MM.1S (cell line): ENCODE data around the gene RGMA.
A peak's percentile ranks its signal among the peaks of the same experiment; 100 is the strongest.

Experiments used
- DNase-seq: peaks from one replicate; pipeline ENCODE4 v3.0.0-alpha.2; 2015
- H2AFZ ChIP-seq: fragments of 300-600 bp; sonication (generic); 2 replicates; pipeline ENCODE4 v1.6.0; 2016; ENCODE audit warnings: antibody characterized with exemption, low read length
- H3F3A ChIP-seq: fragments of 300-600 bp; sonication (generic); 2 replicates; pipeline ENCODE4 v1.6.1; 2016; ENCODE audit warnings: mild to moderate bottlenecking, antibody characterized with exemption, low read length, moderate library complexity, mixed read lengths; ENCODE audit not compliant: insufficient read depth
- H3K27ac ChIP-seq: fragments of 300-600 bp; sonication (generic); 2 replicates; pipeline ENCODE4 v1.5.1; 2016; ENCODE audit warnings: mild to moderate bottlenecking, low read length
- H3K27me3 ChIP-seq: fragments of 300-600 bp; sonication (generic); replicated peaks from 2 replicates; pipeline ENCODE4 v1.6.0; 2016; ENCODE audit warnings: low read length; ENCODE audit not compliant: insufficient read depth
- H3K36me3 ChIP-seq: fragments of 300-600 bp; sonication (generic); replicated peaks from 2 replicates; pipeline ENCODE4 v1.6.1; 2016; ENCODE audit warnings: mild to moderate bottlenecking, low read length, mixed read lengths; ENCODE audit not compliant: insufficient read depth
- H3K4me1 ChIP-seq: fragments of 300-600 bp; sonication (generic); 2 replicates; pipeline ENCODE4 v1.6.1; 2016; ENCODE audit warnings: low read length, mixed read lengths
- H3K4me2 ChIP-seq: fragments of 300-600 bp; sonication (generic); 2 replicates; pipeline ENCODE4 v1.6.0; 2016; ENCODE audit warnings: low read depth, low read length
- H3K4me3 ChIP-seq: fragments of 300-600 bp; sonication (generic); 2 replicates; pipeline ENCODE4 v1.5.1; 2016; ENCODE audit warnings: low read length, mixed read lengths
- H3K79me2 ChIP-seq: fragments of 300-600 bp; sonication (generic); 2 replicates; pipeline ENCODE4 v1.6.1; 2016; ENCODE audit warnings: mixed run types, low read length, mixed read lengths
- H3K9ac ChIP-seq: fragments of 300-600 bp; sonication (generic); 2 replicates; pipeline ENCODE4 v1.6.1; 2016; ENCODE audit warnings: low read length, mixed read lengths
- H3K9me2 ChIP-seq: fragments of 300-600 bp; sonication (generic); replicated peaks from 2 replicates; pipeline ENCODE4 v1.6.1; 2016; ENCODE audit warnings: mild to moderate bottlenecking, low read length, mixed read lengths; ENCODE audit not compliant: insufficient read depth
- H3K9me3 ChIP-seq: fragments of 300-600 bp; sonication (generic); replicated peaks from 2 replicates; pipeline ENCODE4 v1.6.1; 2016; ENCODE audit warnings: mild to moderate bottlenecking, low read length, mixed read lengths; ENCODE audit not compliant: insufficient read depth
- H4K20me1 ChIP-seq: fragments of 300-600 bp; sonication (generic); 2 replicates; pipeline ENCODE4 v1.6.1; 2016; ENCODE audit warnings: mild to moderate bottlenecking, low read length, moderate library complexity, mixed read lengths; ENCODE audit not compliant: insufficient read depth
- EZH2 ChIP-seq: fragments of 300-600 bp; sonication (generic); optimal IDR thresholded peaks from 2 replicates; pipeline ENCODE3; 2017; ENCODE audit warnings: low read depth, mild to moderate bottlenecking, antibody characterized with exemption, low read length, mixed read lengths
- EZH2phosphoT487 ChIP-seq: fragments of 300-600 bp; sonication (generic); IDR thresholded peaks from 2 replicates; pipeline ENCODE4 v1.6.1; 2018; ENCODE audit warnings: antibody characterized with exemption, low read length
- TF ChIP-seq, protein P1 (sequence below): fragments of 300-600 bp; sonication (generic); IDR thresholded peaks from 2 replicates; pipeline ENCODE4 v1.5.1; 2016; ENCODE audit warnings: antibody characterized with exemption, low read length, mixed read lengths

RGMA gene

DNA sequence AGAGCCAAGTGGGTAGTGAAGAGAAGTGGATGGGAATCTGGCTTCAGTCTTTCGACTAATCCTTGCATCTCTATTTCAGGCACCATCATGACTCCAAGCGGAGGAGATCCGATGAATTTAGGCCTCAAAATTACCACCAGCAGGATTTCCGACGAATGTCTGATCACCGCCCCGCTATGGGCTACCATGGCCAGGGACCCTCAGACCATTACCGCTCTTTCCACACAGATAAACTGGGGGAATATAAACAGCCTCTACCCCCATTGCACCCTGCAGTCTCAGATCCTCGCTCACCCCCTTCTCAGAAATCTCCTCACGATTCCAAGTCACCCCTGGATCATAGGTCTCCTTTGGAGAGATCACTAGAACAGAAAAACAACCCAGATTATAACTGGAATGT, 64.7 kb downstream of the RGMA start:
- Histone ChIP-seq H3K4me1 (peaks cover 21% of the 10 kb centered on the region), H3K36me3 (peaks cover 21% of the 10 kb centered on the region)

DNA sequence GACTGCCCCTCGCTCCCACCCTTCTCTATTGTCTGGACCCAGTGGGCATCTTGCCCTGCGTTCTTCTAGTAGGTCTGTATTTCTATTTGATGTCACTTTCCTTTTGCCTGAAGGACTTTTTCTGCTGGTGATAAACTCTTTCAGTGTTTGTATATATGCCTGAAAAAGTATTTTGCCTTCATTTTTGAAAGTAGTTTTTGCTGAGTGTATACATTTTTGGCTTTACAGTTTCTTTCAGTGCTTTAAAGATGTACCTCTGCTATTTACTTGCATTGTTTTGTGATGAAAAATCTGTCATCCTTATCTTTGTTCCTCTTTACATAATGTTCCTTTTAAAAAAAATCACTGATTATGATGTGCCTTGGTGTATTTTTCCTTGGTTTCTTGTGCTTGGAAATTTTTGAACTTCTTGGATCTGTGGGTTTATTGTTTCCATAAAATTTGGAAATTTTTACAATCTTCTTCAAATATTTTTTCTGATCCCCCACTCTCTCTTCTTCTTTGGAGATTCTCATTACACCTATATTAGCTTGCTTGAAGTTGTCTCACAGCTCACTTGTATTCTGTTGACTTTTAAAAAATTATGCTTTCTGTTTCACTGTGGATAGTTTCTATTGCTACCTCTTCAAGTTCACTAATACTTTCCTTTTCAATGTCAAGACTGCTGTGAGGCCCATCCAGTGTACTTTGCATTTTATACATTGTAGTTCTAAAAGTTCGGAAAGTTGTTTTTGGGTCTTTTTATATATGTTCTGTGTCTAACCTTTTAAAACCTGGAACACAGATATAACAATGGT, 67.8 kb downstream of the RGMA start:
- H3K27ac ChIP-seq, result no peak overlapping the region; the same call in 1 of the 2 replicates
- H3K79me2 ChIP-seq, result peaks cover 17% of the 10 kb centered on the region
- H3K4me1 ChIP-seq, result peaks cover 21% of the 10 kb centered on the region
- no peak overlapping the region for H3K9ac ChIP-seq
- peaks cover 10% of the 10 kb centered on the region for H3F3A ChIP-seq
- peaks cover 23% of the 10 kb centered on the region for H3K36me3 ChIP-seq
- H3K4me2 ChIP-seq, result no peak overlapping the region
- DNase-seq, result peak; percentile 64
- H2AFZ ChIP-seq, result no peak overlapping the region
- H3K4me3 ChIP-seq, result no peak overlapping the region
- H4K20me1 ChIP-seq, result no peaks in the 10 kb centered on the region
- no peaks in the 10 kb centered on the region for H3K9me2 ChIP-seq
- TF ChIP-seq, protein P1, sequence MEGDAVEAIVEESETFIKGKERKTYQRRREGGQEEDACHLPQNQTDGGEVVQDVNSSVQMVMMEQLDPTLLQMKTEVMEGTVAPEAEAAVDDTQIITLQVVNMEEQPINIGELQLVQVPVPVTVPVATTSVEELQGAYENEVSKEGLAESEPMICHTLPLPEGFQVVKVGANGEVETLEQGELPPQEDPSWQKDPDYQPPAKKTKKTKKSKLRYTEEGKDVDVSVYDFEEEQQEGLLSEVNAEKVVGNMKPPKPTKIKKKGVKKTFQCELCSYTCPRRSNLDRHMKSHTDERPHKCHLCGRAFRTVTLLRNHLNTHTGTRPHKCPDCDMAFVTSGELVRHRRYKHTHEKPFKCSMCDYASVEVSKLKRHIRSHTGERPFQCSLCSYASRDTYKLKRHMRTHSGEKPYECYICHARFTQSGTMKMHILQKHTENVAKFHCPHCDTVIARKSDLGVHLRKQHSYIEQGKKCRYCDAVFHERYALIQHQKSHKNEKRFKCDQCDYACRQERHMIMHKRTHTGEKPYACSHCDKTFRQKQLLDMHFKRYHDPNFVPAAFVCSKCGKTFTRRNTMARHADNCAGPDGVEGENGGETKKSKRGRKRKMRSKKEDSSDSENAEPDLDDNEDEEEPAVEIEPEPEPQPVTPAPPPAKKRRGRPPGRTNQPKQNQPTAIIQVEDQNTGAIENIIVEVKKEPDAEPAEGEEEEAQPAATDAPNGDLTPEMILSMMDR, result no peak
- no peak for TF ChIP-seq EZH2
- no peak for TF ChIP-seq EZH2phosphoT487
- H3K9me3 ChIP-seq, result no peaks in the 10 kb centered on the region
- H3K27me3 ChIP-seq, result no peaks in the 10 kb centered on the region

More for the DNA sequence above, 64.7 kb downstream of the RGMA start:
- H3F3A ChIP-seq, result peaks cover 17% of the 10 kb centered on the region
- TF ChIP-seq EZH2phosphoT487 (no peak), EZH2 (no peak)
- TF ChIP-seq, protein P1, result no peak
- H2AFZ ChIP-seq, result no peak overlapping the region
- no peak for DNase-seq
- peaks cover 17% of the 10 kb centered on the region for H3K79me2 ChIP-seq
- no peak overlapping the region for H3K27ac ChIP-seq
- H3K4me2 ChIP-seq, result no peak overlapping the region
- H3K9me3 ChIP-seq, result no peaks in the 10 kb centered on the region
- no peak overlapping the region for H3K9ac ChIP-seq
- no peak overlapping the region for H3K4me3 ChIP-seq
- H3K27me3 ChIP-seq, result no peaks in the 10 kb centered on the region
- H4K20me1 ChIP-seq, result no peaks in the 10 kb centered on the region
- no peaks in the 10 kb centered on the region for H3K9me2 ChIP-seq

DNA sequence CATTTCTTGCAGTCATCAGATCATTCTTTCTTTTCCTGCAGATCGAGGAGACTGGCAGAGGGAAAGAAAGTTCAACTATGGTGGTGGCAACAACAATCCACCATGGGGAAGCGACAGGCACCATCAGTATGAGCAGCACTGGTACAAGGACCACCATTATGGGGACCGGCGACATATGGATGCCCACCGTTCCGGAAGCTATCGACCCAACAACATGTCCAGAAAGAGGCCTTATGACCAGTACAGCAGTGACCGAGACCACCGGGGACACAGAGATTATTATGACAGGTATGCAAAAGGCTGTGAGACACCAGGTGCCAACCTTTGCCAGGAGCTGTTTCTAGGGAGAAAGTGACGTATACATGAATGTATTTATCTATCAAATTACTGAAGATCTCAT, 69.0 kb downstream of the RGMA start:
- DNase-seq, result no peak
- Histone ChIP-seq H2AFZ (no peak overlapping the region), H3K4me2 (no peak overlapping the region), H3F3A (peaks cover 10% of the 10 kb centered on the region), H3K9ac (no peak overlapping the region), H3K79me2 (peaks cover 17% of the 10 kb centered on the region), H3K36me3 (peaks cover 29% of the 10 kb centered on the region), H3K27me3 (no peaks in the 10 kb centered on the region), H3K27ac (no peak overlapping the region), H4K20me1 (no peaks in the 10 kb centered on the region), H3K4me3 (no peak overlapping the region), H3K9me3 (no peaks in the 10 kb centered on the region), H3K4me1 (peaks cover 15% of the 10 kb centered on the region), H3K9me2 (no peaks in the 10 kb centered on the region)
- TF ChIP-seq, protein P1, result no peak
- TF ChIP-seq EZH2 (no peak), EZH2phosphoT487 (no peak)
